GM12801 (cell line): ENCODE results near the gene MAPK8IP3.

Experiments
- TF ChIP-seq, protein P1 (sequence below): IDR thresholded peaks from one replicate; pipeline ENCODE4 v1.5.1; 2011; ENCODE audit warnings: control low read depth; ENCODE audit not compliant: insufficient read length; ENCODE audit errors: extremely low read depth

Gene MAPK8IP3

GRCh38 chr16:1740781-1741490 is 34.9 kb downstream of the MAPK8IP3 start:
- TF ChIP-seq, protein P1, sequence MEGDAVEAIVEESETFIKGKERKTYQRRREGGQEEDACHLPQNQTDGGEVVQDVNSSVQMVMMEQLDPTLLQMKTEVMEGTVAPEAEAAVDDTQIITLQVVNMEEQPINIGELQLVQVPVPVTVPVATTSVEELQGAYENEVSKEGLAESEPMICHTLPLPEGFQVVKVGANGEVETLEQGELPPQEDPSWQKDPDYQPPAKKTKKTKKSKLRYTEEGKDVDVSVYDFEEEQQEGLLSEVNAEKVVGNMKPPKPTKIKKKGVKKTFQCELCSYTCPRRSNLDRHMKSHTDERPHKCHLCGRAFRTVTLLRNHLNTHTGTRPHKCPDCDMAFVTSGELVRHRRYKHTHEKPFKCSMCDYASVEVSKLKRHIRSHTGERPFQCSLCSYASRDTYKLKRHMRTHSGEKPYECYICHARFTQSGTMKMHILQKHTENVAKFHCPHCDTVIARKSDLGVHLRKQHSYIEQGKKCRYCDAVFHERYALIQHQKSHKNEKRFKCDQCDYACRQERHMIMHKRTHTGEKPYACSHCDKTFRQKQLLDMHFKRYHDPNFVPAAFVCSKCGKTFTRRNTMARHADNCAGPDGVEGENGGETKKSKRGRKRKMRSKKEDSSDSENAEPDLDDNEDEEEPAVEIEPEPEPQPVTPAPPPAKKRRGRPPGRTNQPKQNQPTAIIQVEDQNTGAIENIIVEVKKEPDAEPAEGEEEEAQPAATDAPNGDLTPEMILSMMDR: no peak

- TF ChIP-seq, protein P1: no peak
These were observed 35.7 kb downstream of the MAPK8IP3 start for GRCh38 chr16:1741553-1742165.

DNA sequence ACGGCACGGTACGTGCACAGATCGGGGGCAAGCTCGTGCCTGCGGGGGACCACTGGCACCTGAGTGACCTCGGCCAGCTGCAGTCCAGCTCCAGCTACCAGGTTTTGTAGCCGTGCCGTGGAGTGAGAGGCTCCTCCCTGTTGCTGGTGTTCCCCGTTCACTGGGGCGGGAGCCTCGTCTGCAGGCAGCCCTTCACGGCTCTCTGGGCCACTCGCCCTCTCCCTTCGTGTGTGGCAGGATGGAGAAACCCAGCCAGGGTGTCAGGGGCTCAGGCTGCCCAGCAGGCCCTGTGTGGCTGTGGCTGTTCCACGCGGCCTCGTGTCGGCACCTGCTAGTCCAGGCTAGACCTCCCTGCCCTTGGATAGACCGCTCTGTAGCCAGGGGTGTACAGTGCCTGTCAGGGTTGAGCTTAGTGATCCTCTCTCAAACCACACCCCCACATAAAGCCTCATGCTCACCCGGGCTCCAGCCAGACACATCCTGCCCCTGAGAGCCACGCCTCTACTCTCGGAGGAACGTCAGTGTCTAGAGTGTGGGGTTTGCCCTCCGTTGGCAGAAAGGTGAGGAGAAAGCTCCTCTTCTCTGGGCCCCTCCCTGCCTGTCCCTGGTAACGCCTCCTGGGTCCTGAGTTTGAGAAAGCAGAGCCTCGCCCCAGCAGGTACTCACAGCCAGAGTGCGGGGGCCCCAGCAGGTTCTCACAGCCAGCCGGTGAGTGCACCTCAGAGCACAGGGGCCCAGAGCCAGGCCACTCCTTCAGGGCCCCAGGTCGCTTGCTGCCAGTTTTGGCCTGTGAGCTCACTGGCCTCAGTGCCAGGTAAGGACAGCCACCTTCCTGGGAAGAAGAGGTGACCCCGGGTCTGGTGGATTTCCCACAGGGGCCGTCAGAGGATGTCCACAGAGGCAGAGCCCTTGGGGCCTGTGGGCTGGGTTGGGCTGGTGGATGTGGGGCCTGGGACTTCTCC is 37.7 kb downstream of the MAPK8IP3 start:
- TF ChIP-seq, protein P1: no peak

DNA sequence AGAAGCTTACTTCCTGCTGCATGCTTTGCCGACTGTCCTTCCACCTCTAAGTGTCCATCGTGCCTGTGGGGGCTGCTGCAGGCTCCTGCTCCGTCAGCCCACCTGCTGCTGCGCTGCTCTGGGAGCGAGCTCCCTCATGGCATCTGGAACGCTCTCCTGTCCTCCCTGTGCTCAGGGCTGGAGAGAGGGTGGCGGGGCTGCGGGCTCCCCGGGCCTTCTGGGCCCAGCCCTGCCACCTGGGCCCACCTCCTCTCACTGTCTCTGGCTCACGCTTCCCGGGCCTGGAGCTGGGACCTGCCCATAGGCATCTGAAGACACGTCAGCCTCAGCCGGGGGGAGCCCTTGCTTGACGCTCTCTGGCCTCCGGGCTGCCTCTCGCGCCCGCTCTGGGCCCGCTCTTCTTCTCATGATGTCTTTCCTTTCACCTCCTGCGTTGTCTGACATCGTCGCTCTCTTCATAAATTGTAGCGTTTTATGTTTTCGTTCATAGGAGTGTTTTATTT is 38.4 kb downstream of the MAPK8IP3 start:
- TF ChIP-seq, protein P1: no peak

- TF ChIP-seq, protein P1: no peak
These were observed 39.3 kb downstream of the MAPK8IP3 start for GRCh38 chr16:1745181-1745899.

GRCh38 chr16:1745900-1746692 is 40.1 kb downstream of the MAPK8IP3 start:
- TF ChIP-seq, protein P1: no peak
